NCI-H187 (cell line): Measurements from ENCODE around the gene KMT2D.
"Not testable (repeated sequence)": the region's sequence is repeated elsewhere in the genome, so short reads cannot be mapped to it uniquely, and the experiment has no call there.

Experiments
- DNase-seq, 2 experiments: peaks; one replicate each; lab custom pipeline; 2025; lab: John Stamatoyannopoulos, UW

The KMT2D gene

DNA sequence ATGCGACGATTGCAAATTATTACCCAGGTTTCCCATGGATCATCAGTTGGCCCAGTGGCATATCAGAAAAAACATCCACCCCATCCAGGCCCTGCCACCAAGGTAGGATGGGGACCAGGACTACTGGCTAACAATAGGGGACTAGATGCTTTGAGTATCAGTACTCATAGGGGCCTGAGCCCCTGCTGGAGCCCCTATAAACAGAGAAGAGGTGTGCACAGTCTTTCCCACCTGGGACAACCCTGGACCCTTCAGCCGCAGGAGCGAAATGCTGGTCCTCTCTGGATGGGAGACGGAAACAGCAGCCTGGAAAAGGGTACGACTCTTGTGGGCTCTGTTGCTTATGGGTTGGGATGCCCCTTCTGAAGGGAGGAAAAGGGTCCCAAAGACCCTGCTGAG lies 28.3 kb upstream of the KMT2D start:
- no peak for DNase-seq

DNA sequence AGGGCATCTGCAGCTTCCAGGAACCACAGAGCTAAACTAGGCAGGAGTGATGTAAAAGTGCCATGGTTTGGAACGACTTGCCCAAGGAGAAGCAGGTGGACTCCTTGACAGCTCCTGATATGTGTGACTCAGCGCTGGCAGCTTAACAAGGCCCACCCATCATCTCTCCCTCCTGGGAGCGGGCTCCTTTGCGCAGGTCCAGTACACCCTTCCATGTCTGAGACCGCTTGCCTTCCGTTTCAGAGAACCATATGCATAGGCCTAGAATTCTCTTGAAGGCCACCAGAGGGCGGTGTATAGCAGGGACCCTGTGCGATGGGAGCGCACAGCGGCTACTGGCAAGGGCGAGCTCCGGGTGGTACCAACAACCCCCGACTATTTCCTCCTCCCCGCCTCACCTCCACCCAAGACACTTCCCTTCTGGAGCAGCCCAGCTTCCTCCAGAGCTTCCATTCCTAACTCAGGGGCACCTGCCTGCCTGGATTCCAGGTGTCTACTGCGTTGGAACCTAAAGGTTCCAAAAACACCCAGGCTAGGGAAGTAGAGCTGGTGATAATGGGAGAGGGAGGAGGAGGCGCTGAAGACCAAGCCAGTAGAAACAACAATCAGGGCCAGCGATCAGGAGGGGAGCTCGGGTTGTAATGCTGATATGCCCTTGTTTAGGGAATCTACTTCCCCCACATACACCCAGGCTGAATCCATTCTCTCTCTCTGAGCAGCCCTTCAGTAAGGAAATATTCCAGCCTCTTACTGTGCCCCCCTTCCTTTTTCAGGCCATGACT lies 27.7 kb upstream of the KMT2D start:
- peak; percentile 37 to 82 for DNase-seq

DNA sequence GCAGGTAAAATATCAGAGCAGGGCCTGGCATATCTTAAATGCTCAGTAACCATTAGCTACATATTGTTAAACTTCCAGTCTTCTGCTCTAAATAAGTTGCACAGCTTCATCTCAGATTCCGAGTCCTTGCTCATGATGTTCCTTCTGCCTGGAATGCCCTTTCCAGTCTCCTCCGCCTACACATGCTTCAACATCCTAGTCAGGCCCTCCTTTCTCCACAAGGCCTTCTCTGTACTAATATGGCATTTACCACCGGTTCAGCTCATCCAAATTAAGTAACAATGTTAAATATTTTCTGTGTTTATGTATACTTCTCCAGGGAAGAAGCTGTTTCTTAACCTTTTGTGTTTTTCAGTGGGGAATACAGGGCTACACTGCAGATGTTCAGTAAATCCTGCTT lies 25.5 kb upstream of the KMT2D start:
- DNase-seq: no peak

DNA sequence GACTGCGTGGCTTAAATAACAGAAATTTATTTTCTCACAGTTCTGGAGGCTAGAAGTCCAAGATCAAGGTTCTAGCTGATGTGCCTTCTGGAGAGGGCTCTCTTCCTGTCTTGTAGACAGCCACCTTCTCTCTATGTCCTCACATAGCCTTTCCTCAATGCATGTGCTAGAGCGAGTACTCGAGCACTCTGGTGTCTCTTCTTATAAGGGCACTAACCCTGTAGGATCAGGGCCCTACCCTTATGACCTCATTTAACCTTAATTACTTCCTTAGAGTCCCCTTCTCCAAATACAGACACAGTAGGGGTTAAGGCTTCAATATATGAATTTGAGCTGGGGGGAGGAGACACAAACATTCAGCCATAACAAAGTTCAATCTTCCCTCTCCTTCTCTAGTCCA lies 23.8 kb upstream of the KMT2D start:
- DNase-seq: no peak

DNA sequence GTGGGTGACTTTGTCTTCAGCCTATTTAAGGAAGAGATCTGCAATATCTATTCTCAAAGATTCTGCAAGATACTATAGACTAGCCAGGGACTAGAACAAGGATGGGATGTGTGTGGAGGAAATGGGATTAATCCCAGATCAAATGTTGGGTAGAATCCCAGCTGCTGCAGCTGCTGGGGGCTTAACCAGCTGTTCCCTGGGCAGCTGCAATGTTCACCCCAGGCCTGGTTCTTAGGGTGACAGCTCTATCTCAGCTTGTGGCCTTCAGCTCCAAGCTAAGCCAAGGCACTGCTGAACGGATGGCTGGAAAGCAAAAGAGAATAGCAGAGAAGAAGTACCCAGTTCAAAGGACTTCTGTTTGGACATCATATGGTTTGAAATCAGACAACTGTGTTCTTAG lies 19.2 kb upstream of the KMT2D start:
- DNase-seq: no peak

DNA sequence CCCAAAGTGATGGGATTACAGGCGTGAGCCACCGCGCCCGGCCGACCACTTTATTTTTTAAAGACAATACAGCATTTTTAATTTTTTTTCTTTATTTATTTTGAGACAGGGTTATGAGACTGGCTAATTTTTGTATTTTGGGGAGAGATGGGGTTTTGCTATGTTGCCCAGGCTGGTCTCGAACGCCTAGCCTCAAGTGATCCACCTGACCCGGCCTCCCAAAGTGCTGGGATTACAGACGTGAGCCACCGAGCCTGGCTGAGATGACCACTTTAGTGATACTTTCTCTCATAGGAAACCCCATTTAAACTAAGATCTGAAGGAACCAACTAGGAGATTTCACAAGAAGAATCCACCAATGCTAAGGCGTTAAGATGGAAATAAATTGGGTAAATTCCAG lies 10.4 kb upstream of the KMT2D start:
- no peak for DNase-seq

DNA sequence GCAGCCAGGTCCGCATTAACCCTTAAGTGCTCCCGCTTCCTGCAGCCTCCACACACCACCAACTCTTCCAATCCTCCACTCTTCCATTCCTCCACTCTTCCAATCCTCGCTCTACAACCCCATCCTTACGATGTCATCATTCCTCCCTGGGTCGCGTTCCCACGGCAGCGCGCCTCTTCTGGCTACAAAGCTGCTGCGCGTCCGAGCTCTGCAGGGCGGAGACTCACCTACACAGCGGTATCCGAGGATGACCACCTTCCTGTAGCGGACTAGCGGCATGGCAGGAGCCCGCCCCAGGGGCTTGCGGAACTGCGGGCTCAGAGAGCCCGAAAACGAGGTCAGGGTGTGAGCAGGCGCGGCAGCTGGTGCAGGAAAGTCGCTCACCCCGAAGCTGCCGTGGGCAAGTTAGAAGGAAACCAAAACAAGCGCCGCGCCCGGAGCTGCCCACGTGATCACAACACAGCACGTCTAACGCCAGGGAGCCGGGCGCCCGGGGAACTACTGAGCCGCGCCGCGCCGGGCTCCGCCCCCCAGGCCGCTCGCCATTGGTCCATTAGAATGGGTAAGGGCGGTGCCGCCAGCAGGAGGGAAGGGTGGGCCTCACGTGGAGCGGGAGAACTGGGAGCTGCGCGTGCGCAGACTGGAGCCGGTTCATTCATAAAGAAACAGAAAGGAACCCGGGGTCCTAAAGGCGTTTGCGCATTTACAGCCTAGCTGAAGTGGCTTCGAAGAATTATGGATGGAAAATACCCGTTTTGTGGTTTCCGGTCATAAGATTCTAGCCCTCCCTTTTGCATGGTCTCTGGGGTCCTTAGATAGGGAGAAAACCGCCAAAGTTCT lies 9.1 kb upstream of the KMT2D start, which contains the start of gene RHEBL1:
Gene RHEBL1, minus strand, starts transcription at position 473 of the 840 bp plus-strand sequence. Its CDS starts 194 bp downstream, at position 279.
- peak; percentile 98 to 99 for DNase-seq

DNA sequence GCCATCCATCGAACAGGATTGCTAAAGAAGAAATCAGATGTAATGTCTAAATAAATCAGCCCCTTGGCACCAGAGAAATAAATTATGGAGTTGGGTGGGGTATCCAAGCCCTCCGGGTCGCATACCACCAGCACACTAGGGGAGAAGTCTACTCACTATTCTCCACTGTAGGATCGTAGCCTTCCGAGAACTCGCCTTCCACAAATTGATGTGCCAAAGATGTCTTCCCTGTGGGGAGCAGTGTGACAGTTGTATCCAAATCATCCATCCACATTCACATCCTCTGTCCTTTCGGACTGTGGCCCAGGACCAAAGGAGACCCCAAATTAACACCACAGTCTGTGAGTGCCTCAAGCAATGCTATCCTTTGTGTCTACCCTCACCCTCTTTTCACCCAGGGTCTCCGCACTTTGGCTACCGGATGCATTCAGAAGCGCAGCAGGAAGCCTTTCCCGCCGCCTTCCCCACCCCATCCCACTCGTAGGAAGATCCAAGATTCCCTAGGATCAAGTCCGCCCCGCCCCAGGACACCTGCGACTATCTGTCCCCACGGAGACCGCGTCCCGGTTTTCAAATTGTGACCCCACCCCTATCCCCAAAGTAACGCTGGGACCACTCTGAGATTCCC lies 8.4 kb upstream of the KMT2D start:
- no peak for DNase-seq

DNA sequence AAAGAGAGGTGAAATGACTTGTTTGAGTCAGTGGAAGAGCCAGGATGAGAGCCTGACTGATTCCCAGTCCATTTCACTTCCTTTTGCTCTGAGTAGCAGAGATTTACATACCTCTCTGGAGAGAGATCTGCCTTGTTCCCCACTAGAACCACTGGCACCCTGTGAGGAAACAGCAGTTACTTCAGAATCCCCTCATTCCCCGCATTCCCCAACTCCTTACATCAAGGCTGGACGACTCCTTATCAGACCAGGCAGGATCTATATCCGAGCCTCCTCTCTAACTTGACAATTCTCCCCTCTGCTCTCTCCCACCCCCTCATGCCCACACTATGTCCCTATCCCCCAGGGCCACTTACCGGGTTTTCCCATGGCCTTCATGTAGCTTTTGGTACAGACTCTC lies 5.5 kb upstream of the KMT2D start:
- DNase-seq: no peak

DNA sequence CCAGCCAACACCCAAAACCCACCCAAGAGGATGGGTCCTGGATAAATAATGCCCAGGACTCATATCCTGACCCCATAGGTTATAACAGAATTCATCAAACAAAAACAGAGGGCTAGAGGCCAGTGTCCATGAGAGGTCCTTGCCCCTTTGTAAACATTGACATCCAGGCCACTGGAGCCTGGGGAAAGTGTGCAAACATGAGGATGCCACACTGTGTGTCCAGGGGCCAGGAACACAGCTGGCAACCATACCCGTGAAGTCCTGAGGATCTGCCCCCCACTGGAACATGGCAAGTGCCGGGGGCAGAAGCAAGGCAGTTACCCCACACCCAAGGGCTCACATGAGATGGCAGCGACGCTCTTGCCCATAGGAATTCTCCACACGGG lies 4.2 kb upstream of the KMT2D start:
- no peak for DNase-seq

DNA sequence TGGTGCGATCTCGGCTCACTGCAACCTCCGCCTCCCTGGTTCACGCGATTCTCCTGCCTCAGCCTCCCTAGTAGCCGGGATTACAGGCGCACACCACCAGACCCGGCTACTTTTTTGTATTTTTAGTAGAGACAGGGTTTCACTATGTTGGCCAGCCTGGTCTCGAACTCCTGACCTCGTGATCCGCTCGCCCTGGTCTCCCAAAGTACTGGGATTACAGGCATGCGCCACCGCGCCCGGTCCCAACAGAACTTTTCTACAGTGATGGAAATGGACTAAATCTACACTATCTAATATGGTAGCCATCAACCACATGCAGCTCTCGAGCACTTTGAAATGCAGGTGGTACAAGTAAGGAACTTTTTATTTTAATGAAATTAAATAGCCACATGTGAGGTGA lies 1.3 kb upstream of the KMT2D start:
- DNase-seq: not testable (repeated sequence)

DNA sequence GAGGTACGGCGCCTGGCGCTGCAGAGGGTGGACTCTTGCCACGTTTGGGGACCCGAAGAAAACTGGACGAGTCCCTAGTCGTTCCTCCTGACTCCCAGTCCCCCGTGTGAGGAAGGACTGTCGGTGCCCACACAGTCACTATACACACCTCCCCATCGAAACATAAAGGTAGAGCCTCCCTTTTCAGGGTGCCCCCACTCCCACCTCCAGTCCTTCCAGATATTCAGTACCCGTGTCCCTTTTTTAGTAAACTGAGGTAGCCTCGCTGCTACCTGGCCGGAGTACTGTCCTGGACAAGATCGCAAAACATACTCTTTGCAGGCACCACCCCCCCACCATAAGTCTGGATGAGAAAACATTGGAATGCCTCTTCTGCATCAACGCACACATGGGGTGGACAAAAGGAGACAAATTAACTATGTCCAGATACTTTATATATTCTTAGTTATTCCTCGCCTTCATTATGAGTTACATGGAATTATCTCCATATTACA lies 610 bp upstream of the KMT2D start:
- DNase-seq: peak in 1 of 2 experiments; percentile 59

DNA sequence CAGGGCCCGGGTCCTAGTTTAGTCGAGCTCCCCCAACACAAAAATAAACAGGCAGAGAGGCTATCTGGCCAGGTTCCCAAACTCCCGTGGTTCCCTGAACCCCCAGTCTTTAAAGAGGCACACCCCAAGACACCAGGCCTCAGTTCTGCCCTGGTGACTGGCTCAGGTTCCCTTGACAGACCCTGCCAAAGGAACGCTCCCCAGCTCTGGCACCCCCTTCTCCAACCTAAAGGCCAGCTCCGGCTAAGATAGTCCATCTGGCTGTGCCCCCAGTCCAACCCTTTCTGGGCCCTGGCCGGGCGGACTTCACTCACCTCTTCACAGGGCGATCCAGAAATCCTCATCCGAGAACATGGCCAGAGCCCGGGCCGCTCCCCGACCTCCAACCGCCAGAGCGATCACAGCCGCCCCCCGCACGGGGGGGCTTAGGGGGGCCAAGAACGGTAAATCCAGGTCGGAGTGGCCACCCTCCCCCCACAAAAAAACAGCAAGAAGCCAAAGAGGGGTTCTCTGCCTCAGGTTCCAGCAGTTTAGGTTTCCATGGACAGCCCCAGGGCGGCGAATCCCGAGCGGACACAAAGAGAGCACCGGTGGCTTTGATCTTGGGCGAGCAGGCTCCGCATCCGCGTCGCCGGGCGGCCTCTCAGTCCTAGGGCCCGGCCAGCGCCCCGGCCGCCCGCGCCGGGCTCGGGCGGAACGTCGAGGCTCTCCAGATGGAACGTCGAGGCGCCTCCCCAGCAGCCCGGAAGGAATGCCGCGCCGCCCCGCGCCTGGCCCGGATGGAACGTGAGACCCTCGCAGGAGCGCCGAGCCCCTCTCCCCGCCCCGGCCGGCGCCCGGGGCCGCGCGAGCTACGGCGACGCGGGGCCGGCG lies 1.1 kb downstream of the KMT2D start:
- no peak for DNase-seq

DNA sequence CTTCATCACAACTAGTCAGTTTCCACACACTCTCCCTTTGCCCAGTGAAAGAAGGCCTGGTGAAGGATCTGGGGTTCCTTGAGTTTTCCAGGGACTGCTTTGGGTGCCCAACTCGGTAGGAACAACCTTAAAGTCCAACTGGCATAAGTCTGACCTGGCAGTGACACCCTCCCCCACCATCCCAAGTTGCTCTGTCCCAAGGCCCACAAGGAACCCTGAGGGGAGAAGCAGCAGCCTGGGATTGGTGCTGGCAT lies 1.6 kb downstream of the KMT2D start:
- DNase-seq: no peak

DNA sequence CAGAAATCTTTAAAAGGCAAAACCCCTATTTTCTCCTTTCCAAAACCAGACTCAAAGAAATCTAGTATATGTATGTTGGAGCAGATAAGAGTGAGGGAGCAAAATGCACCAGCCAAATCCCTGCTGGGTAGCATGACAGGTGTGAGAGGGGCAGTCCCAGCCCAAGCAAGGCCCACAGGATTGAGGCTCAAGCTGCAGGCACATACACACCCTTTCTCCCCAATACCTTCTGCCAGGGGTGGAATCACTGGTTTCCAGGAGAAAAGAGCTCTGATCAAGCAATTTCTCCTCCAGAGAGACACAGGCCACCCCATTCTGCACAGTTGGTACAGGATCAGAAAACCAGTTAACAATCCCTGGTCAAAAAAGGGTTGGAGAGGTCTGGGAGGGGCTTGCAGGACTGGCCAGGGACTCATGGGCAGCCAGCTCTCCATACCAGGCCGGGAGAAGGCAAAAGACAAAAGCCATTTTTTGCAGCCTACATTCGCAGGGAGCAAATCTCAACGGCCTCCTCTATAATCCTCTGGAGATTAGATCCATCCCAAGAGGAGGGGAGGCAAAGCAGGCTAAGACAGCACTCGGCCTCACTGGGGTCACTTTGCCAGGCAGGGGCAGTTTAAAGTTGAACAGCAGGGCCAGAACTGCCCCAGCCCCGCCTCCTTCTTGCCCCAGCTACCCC lies 2.1 kb downstream of the KMT2D start:
- no peak for DNase-seq

DNA sequence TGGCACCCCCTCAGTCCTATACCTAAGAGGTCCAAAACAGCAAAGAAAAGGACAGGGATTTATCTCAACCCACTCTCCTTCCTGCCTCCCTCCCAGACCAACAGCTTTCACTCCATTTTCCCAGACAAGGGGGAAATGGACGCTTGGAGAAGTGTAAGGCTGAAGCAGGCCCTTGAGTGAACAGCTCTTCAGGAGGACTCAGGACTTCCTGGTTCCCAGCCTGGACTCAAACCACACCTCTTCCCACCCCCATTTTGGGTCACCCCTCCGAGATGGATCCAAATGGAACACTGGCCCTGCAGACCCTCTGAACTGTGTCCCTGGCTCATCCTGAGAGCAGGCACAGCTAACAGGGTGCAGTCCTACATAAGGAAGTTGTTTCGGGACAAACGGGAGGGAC lies 2.7 kb downstream of the KMT2D start:
- DNase-seq: peak in 1 of 2 experiments; percentile 12

DNA sequence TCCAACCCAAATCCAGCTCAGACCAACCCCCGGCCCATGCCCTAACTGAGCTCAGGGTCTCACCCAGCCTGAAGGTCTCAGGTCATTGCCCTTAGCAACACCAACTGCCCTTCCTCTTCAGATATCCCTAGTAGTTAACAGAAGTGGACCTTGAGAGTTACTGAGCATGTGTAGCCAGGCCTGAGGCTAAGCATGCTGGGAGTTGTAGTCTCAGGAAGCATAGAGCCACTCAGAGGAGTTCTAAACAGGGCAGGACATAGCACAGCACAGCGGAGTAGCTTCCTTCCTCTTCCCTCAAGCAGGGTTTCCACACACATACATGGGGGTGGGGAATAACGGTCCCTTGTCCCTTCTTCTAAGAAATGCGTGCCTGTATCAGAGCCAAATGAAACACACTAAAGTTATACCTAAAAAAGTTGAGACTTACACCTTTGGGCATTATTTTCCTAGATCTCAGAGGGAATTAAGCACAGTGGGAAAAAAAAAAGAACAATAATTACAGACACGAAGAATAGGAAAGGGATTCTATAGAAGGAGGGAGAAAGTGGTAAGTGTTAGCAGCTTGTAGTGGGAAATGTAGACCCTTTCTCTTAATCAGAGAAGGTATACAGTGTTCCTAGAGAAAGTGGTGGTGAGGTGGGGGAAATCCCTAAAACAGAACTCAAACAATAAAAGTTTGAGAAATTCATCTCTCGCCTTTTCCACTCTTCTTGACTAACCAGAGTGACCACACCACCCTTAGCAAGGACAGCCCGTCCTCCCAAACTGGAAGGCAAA lies 4.4 kb downstream of the KMT2D start:
- DNase-seq: no peak

DNA sequence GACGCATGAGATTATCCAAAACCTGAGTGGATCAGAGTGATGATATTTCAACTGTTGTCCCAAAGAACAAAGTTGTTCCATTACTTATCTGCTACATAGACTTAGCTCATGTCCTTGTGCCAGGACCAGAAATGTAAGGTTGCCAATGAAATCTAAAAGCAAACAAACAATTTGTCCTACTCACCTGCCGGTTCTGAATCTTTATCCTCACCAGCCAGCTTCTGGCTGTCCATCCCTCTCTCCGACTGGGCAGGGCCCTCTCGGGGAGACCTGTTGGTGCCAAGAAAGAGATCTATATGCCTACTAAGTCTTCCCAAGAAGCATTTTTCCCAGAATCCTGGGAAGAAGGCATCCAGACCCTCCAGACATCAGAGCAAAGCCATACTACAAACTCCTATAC lies 5.5 kb downstream of the KMT2D start:
- no peak for DNase-seq

DNA sequence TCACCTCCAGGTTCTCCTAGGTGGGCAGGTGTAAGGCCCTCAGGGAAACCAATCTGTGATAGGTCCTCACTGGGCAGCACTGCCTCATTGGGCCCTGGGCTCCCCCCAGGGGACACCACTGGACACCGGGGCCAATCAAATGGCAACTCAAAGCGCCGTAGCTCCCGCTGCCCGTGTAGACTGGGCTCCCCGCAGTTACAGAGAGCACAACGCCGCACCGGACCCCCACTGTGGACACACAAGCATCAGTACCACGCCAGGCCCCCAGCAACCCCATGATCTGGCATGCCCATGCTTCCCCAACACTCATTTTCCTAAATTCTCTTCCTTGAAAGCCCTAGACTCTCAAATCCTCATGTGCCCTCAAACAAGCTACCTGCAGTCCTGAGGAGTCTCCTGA lies 6.1 kb downstream of the KMT2D start:
- DNase-seq: no peak

DNA sequence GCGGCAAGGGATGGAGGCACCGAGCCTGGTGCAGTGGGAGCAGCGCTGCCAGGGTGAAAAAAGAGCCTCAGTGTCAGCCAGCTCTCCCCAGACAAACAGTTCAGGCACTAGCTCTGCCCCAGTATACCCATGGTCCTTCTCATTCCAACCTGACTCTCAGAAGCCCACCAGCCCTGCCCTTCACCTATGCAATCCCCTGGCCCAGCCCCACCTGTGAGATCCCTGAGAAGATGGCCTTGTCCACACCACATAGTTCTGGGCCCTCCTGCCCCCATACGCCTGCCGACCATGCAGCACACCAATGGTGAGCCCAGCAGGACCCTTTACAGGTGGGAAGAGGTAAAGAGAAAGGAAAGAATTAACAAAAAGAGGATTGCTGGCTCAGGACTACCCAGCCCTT lies 6.5 kb downstream of the KMT2D start:
- no peak for DNase-seq
